ENCODE results near the gene CNTNAP4.

Gene CNTNAP4

DNA sequence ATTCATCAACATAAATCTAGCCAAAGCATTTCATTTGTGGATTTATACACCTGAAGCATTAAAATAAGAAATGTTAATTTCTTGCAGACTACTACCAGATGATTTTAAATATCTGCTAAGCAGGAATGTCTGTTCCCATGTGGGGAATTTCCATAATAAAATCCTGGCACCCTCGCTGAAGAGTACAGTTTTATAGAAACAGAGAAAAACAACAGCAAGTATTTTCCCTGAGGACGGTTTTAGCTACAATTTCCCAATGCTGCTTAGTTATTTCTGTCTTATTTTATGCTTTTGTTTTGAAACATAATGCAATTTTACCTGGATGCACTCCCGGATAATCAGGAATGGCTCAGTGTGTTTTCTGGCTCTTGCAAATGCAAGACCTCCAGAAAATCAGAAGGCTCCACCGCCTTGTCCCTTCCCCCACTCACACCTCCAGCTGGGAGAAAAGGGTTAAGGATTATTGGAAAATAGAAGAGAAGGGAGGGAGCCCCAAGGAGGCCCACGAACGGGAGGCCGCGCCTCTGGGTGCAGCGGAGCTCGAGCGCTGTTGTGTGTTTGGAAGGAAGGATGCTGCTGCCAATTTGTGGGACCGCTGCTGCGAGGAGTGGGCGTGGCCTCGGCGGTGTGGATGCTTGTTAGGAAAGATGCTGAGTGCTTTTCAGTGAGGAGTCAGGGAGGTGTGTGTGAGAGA, at the start of gene CNTNAP4:
Gene CNTNAP4 (plus strand): TSS at position 657 of the 694 bp plus-strand sequence. CDS start 262 bp downstream, outside the sequence.
- DNase-seq, result no peak

DNA sequence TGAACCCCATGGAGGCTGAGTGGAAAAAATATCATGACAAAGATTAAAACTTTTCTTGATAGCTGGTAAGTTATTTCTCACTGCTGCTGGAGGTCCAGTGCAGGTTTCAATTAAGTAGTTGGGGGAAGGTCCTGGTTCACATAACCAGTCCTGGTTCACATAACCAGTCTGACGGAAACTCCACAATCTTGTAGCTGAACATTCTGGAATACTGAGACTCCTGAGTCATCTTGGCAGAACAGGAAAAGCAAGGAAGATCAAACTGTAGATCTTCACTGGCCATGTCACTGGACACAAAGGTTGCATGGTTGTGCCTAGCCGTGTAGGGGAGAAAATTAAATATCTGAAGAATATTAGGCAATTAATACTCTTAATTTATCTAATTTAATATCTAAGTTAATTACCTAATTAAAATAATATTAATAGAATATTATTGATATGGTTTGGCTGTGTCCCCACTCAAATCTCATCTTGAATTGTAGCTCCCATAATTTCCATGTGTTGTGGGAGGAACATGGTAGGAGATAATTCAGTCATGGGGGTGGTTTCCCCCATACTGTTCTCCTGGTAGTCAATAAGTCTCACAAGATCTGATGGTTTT, 48.6 kb upstream of the CNTNAP4 start:
- DNase-seq, result no peak

DNA sequence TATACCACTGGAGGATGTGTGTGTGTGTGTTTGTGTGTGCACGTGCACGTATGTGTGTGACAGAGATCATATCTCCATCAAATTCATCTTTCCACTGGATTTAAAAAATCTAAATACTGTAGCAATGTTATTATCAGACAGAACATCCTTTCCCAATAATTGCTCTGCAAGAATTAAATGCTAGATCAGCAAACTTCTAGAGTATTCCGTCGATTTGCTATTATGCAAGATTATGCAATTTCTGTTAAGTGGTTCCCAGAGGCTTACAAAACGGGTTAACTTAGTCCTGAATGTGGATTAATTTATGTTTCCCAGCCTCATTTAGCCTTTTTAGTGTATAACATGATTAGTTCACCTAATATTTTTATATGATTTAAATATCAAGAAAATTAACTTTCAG, 44.5 kb upstream of the CNTNAP4 start:
- DNase-seq, result no peak

DNA sequence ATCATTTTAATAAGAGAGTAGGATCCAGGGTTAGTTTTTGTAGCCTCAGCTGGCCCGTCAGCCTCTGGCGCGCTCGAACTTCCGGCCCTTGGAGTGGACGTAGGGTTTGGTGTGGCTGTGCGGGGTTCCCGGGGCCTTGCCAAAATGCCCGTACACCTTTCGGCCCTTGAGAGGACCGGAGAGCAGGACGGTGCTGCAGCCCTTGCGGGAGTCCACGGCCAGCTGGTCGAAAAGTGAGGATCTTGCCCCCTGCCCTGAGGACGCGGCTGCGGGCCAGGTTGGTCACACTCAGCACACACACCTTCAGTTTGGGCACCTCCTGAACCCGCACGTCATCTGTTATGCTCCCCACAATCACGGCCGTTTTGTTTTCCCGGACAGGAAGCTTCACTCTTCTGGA, 42.2 kb upstream of the CNTNAP4 start:
- no peak for DNase-seq

DNA sequence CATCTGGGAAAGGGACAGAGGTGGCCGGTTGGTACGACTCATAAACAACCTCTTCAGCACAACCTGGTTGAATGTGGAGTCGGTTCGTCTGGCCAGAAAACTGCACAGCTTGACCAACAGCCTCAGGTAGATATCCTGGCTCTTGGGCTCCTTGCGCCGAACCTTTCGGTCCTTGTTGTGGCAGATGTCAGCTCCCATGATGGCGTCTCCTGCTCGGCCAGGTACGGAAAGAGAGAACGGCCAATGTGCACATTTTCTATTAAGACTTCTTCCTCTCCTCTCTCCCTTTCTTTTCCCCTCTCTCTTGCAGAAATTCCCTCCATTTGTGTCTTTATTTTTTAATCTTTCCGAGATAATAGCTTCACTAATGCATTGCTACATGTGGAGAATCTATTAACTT, 41.8 kb upstream of the CNTNAP4 start:
- DNase-seq, result no peak

DNA sequence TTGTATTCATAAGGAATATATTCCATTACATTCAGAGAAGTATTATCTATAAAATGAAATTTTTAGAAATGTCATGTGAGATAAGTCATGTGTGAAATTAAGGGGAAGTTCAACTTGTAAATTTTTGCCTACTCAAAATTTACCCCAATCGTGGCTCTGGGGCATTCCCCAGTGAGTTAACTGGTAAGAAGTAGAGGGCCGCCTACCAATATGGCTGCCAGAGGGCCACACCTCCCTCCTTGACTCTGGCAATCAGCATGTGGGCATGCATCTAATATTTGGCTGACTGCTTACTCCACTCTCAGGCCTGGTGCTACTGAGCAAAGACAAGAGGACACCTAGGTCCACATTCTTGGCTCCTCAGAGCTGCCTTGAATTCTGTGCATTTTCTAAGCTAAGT, 39.7 kb upstream of the CNTNAP4 start:
- DNase-seq, result no peak

DNA sequence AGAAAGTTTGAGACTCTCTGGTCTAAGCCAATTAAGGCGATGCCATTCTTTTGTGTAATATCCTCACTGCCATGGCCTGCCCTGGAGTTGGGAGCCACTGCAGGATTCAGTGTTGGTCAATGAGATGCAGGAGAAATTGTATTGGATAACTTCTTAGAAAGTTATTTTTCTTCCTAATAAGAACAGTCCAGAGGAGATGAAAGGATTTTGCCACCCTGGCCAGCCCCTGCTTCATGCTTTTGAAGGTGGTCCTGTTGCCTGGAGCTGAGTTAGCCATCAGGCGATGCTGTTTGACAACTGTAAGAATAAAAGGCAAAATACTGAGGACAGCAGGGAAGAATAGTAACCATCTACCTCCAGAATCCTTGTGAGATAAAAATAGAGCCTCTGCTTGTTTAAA, 35.4 kb upstream of the CNTNAP4 start:
- no peak for DNase-seq

DNA sequence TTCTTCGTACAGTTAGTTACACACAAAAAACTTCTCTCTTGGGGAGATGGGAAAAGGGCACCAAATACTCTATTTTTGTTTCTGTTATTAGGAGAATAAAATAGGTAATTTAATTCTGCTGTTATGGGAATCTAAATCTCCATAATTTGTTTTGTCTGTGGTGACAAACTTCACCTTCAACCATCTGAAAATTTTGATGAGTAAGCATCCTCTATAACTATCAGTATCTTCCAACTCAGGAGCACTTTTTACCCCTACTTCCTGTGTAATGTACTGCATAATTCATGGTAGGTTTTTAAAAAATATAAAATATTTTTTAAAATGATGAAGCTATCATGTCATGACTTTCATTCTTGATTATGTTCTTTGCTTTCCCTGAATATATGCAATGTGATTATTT, 33.6 kb upstream of the CNTNAP4 start:
- no peak for DNase-seq

DNA sequence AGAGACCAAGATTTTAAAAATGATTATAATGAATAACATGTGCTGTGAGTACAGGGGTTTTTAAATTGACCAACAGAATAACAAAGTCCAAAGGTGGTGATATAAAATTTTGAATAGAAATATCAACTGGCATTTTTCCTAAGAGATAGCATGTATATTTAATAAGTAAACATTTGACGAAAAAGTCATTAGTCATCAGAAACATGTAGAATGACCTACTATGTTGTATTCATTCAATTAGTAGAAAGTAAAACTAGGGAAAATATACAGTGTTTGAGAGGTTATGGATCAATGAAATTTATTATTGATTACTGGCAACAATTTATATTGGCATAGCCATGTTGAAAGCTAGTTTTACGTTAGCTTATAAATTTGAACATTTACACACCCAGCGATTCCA, 30.6 kb upstream of the CNTNAP4 start:
- no peak for DNase-seq

DNA sequence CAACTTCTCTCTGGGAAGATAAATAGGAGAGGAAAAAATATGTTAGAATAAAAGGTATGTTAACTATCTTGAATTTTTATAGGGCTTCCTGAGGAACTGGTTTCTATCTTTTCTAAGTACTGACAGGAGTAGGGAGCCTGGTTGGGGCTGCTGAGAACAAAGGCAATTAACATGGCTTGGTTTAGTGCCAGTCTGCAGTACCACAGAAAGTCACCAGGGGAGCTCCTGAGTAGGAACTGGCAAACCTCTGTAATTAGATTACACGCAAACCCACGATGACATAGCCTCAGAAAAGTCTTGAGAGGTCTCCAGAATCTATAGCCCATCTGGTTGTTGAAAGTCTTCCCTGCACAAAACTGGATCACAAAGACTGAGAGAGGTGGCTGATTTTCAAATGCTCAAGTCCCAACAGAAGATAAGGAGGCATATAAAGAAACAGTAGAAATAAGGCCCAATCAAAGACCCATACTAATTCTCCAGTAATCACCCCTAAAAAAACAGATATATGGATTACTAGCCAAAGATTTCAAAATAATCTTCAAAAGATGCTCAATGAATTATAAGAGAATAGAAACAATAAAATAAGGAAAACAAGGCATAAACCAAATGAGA, 11.7 kb upstream of the CNTNAP4 start:
- no peak for DNase-seq

DNA sequence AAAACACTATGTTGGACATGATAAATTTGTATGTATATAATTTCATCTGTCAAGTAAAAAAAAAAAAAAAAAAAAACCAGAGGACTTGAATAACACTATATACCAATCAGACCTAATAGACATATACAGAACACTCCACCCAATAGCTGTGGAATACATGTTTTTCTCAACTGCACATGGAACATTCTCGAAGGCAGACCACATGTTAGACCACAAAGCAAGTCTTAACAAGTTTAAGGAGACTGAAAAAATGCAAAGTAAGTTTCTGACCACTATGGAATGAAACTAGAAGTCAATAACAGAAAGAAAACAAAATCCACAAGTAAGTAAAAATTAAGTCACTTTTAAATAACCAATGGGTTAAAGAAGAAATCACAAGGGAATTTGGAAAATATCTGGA, 8.4 kb upstream of the CNTNAP4 start:
- DNase-seq, result no peak

DNA sequence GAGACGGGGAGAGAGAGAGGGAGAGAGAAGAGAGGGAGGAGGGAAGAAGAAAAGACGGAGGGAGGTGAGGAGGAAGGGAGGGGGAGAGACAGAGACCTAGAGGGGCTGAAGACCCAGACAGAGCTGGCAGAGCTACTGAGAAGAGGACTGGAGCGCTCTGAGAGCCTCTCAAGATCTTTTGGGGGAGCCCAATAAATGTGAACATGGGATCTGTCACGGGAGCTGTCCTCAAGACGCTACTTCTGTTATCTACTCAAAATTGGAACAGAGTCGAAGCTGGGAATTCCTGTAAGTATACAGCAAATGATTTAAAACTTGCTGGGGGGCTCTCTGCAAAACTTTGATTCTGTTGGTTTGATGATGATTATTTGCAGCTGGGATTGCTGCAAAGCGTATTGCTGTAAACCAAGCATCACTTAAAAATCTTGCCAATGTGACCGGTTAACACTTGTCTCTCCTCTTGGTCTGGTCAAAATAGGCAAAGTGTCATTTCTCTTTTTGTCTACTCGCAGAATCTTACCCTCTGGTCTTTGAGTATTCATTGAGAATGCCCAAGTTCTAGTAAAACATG, 344 bp downstream of the CNTNAP4 start:
- no peak for DNase-seq

DNA sequence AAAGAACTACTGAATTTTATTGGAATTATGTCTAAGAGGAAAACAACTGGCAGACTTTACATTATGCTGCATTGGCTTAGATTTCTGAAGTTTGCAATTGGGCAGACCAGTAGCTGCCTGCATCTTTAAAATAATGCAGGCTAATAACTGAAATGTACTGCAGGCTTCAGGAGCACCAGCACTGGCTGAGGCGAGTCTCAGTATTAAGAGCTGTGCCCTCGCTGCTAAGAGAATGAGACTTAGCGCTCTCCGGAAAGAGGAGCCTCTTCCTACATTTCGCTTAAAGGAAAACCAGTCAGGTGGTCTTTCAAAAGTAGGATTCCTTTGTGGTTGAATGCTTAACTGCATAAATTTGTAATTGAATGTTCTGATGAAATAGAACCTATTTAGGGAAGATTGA, 885 bp downstream of the CNTNAP4 start:
- no peak for DNase-seq

DNA sequence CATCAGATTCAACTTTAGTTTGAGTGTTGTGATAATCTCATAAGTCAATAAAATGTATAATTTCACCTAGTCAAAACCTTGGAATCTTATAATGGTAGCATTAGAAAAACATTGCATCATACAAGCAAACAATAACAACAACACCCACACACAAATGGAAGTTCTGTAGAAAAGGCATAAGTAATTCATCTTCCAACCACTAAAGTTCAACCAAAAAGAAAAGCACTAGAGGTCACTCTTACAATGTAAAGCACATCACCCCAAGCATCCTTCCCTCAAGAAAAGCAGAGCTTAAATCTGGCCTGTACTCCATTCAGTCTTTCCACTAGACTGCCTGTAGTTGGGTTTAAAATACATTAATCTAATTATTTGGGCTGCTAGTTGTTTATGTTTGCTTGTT, 1.8 kb downstream of the CNTNAP4 start:
- DNase-seq, result no peak

DNA sequence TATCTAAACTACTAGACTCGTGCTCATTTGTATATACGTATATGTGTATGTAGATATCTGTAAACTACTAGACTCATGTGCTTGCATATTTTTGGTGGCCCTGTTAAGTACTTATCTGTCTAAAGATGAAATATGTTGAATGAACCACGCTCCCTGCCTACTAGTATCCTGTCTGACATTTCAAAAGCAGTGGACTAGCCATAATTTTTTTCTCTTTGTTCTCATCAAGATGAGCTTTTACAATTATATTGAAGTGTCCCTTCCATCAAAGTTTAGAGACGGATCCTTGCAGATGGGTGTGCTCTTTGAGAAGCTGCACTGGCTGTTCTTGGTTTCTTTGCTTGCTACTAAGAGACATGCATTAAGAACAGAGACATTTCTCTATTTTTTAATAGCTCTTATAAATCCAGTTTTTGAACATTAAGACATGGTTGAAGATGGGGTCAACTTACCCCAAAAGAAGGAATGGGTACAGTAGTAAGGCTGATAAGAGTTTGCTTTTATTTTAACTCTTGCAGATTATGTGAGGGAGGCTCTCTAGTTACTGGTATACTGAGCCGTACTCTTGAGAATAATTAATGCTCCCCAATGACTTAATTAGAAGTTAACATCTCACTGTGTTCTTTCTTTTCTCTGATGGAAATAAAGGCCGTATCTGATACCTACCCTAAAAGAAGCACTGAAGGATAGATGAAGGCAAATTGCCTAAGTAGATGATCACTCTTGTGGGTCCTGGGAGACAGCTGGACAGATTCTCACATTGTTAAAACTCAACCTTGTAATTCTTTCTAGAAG, 3.4 kb downstream of the CNTNAP4 start:
- no peak for DNase-seq

DNA sequence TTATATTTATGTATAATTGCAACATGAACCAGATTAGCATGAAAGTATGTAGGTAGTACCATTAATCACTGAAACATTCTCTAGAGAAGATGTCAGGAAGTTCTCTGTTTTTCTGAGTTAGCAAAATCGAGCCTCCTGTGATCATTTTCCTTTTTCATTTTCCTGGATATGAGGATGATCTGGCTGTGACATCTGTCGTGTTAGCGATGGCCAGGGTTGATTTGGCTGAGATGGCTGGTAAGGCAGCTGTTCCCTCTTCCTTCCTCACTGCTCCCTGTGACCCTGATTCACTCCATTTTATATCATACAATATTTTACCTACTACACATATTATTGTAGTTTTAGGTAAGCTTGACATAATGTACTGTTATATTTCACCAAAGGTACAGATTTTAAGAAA, 10.3 kb downstream of the CNTNAP4 start:
- DNase-seq, result no peak

DNA sequence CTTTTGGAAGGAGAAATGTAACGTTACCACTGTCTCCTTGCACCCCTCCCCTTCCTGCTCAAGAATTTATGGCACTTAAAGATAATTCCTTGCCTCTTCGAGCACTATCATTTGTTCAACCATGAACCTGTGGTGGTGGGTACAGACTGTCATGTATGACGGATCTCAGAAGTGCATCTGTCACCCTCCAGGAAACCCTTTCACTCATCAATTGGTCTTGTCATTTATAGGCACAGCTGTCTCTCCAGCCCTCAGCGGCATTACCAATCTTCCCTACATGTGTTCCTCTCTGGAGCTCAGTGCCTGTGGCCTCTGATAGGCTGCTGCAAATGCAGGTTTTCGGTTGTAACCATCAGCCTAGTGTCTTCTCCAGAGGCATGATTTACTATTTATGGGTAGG, 15.0 kb downstream of the CNTNAP4 start:
- DNase-seq, result no peak

DNA sequence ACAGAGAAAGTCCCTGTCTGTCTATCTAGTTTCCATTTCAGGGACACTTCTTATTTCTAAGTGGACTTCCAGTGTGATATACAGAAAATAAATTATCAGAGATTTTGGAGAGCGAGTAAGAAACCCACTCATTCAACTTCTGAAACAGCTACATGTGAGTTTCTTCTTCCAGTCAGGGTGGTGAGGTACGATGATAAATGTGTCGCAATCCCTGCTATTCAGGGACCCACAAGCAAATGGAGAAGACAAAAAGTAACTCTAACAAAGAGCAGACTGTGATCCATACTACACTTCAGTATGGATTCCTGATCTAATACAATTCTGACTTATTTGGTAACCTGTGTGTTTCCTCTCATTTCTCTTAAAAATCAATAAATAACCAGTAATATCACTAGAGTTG, 16.8 kb downstream of the CNTNAP4 start:
- no peak for DNase-seq

DNA sequence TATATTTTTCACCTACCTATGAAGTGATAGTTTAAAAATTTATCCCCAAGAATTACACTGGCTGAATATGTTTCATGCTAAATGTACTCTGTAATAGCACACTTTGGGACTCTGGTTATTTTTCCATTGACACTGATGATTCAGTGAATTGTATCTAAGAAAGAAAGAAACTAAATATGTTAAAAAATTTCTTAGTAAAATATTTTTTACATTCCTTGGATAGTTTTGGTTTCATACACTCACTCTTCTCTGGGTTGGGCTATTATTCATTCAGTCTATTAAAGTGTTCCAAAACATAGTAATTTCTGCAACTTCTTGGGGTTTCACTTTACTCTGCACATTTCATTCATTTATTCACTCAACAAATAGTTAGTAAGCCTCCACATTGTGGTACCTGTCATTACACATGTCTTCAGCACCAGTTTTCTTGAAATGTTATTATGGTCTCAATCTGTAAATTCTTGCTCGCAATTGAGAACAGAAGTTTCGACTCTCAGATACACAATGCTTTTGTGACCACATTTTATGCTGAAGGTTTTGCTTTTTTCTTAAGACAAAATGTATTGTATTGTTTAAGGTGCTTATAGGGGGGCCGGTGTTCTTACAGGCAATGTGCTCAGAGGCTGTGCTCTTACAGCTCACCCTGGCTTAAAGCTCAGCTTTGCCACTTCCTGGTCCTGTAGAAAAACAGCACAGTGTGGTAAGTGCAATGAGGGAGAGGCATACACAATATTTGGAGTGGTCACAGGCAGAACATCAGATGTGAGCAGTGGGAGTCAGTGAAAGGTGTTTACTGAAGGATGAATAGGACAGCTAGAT, 17.4 kb downstream of the CNTNAP4 start:
- no peak for DNase-seq

DNA sequence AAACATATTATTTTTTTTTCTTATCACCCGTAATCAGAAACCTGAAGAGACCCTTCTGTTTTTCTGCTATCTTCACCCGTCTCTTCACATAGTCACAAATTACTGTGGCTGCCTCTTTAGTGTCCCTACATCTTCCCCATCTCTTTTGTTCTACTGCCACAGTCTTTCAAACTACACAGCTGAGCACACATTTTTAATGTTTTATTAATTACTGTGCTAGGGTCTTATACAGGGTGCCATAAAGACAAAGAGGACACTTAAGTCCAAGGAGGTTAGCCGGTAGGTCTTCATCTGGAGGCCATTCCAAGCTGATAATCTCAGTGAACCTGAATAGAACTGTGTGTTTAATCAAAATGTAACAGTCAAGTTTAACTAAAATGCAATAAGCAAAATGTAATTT, 20.7 kb downstream of the CNTNAP4 start:
- DNase-seq, result no peak

DNA sequence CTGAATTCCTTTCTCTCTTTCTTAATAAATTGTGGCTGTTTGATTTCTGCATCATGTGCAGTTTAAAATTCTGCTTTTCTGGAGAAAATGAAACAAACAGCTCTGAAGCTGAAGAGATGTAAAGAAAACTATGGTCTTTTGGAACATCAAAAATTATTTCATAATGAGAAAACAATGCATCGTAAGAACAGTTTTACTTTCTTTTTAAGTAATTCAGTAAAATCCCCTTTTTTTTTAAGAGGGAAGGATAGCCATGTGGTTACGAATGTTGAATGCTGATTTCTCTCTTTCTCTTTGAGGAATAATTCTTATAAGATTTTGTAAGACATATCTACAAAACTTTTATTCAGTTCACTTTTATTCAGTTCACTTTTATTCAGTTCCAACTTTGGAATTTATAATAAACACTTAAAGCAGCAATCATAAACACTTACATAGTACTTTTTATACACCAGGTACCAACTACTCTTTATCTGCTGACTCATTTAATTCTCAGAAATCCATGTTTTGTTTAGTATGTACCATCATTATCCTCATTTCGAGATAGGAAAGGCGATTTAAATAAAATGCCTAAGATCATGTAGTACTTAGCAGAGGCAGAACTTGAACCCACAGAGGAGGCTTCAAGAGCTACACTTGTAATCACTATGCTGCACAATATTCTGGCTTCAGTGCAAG, 26.6 kb downstream of the CNTNAP4 start:
- no peak for DNase-seq

All from CD4-positive, alpha-beta T cell treated with Interleukin-1 beta for 1 hour (primary cell).